Measurements from ENCODE around the gene FOXP4. TPM values are rescaled to one million over a fixed set of nuclear protein-coding genes. Genes with fewer than 3 reads are reported as not detected.

FOXP4 gene
- total RNA-seq, 1 donor from 2014 or later, result 2.7 TPM

DNA sequence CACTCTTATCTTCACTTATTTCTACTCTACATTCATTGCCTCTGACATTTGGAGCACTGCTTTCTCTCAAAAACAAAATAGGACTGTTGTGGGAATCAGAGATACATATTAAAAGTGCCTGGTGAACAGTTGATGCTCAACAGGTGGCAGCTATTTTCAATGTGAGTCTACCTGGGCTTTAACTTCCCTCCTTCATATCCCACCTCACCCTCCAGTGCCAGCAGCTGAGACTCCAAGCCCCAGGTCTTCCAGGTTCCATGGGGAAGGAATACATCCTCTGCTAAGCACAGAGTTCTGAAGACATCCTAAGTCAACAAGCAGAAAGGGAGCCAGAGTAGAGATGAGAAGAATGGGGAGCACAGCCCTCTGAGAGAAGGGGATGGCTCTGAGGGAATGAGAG is 7.0 kb upstream of the FOXP4 start:
- peaks cover 11% of the 10 kb centered on the region for H3F3A ChIP-seq (ENCODE audit: low read depth)
- no peaks in the 10 kb centered on the region for H3K9me3 ChIP-seq (ENCODE audit: low read depth)
- Mint-ChIP-seq H3K27ac (no peak overlapping the region), H3K4me3 (no peak overlapping the region), H3K27me3 (ENCODE audit: insufficient read depth, low read depth) (peaks cover 11% of the 10 kb centered on the region), H3K4me1 (peaks cover 36% of the 10 kb centered on the region), H3K36me3 (no peaks in the 10 kb centered on the region), H3K9me3 (no peaks in the 10 kb centered on the region)
- H3K79me2 ChIP-seq (ENCODE audit: low read depth), result no peaks in the 10 kb centered on the region
- peaks cover 19% of the 10 kb centered on the region for H3K4me1 ChIP-seq
- no peak overlapping the region for H3K4me3 ChIP-seq
- H3K36me3 ChIP-seq, result no peaks in the 10 kb centered on the region
- H2AFZ ChIP-seq (replicated peaks), result no peak overlapping the region
- no peak overlapping the region for H3K27ac ChIP-seq
- H4K20me1 ChIP-seq (ENCODE audit: low read depth), result peaks cover 4% of the 10 kb centered on the region
- H3K27me3 ChIP-seq, result peaks cover 97% of the 10 kb centered on the region
- DNase-seq (ENCODE audit: low spot score), result no peak
- H3K9ac ChIP-seq, result no peak overlapping the region
- no peak overlapping the region for H3K4me2 ChIP-seq
- TF ChIP-seq, protein P1, sequence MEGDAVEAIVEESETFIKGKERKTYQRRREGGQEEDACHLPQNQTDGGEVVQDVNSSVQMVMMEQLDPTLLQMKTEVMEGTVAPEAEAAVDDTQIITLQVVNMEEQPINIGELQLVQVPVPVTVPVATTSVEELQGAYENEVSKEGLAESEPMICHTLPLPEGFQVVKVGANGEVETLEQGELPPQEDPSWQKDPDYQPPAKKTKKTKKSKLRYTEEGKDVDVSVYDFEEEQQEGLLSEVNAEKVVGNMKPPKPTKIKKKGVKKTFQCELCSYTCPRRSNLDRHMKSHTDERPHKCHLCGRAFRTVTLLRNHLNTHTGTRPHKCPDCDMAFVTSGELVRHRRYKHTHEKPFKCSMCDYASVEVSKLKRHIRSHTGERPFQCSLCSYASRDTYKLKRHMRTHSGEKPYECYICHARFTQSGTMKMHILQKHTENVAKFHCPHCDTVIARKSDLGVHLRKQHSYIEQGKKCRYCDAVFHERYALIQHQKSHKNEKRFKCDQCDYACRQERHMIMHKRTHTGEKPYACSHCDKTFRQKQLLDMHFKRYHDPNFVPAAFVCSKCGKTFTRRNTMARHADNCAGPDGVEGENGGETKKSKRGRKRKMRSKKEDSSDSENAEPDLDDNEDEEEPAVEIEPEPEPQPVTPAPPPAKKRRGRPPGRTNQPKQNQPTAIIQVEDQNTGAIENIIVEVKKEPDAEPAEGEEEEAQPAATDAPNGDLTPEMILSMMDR (IDR thresholded peaks at IDR 0.05), result no peak
- no peak for TF ChIP-seq EZH2phosphoT487 (IDR thresholded peaks at IDR 0.05)
- no peak for TF ChIP-seq EZH2 (IDR thresholded peaks at IDR 0.05)

DNA sequence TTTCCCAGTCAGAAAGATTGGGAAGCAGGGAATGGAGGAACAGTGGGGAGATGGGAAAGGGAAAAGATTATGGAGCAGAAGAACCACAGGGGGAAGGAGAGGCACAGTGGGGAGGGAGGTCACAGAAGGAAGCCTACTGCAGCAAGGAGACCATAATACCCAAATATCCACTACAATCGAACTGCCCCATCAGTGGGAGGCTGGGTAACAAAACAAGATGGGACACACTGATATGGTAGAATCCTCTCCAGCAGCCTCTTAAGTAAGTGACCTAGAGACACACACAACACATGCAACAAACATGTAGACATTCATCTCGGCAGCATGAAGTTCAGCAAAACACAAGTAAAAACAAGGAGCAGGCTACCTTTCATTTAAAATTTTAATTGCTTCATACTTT is 4.8 kb upstream of the FOXP4 start:
- Mint-ChIP-seq H3K4me1 (peaks cover 50% of the 10 kb centered on the region), H3K4me3 (no peak overlapping the region), H3K27me3 (ENCODE audit: insufficient read depth, low read depth) (peaks cover 14% of the 10 kb centered on the region), H3K27ac (no peak overlapping the region), H3K9me3 (no peaks in the 10 kb centered on the region), H3K36me3 (no peaks in the 10 kb centered on the region)
- H3K36me3 ChIP-seq, result no peaks in the 10 kb centered on the region
- no peak for DNase-seq (ENCODE audit: low spot score)
- H3K4me3 ChIP-seq, result no peak overlapping the region
- H3K27me3 ChIP-seq, result peaks cover 94% of the 10 kb centered on the region
- peaks cover 12% of the 10 kb centered on the region for H4K20me1 ChIP-seq (ENCODE audit: low read depth)
- peaks cover 34% of the 10 kb centered on the region for H3K4me1 ChIP-seq
- no peak overlapping the region for H3K9ac ChIP-seq
- H3K9me3 ChIP-seq (ENCODE audit: low read depth), result no peaks in the 10 kb centered on the region
- H2AFZ ChIP-seq (replicated peaks), result no peak overlapping the region
- H3F3A ChIP-seq (ENCODE audit: low read depth), result peaks cover 22% of the 10 kb centered on the region
- H3K4me2 ChIP-seq, result no peak overlapping the region
- TF ChIP-seq EZH2phosphoT487 (IDR thresholded peaks at IDR 0.05) (no peak), EZH2 (IDR thresholded peaks at IDR 0.05) (no peak)
- TF ChIP-seq, protein P1 (IDR thresholded peaks at IDR 0.05), result no peak
- no peak overlapping the region for H3K27ac ChIP-seq
- H3K79me2 ChIP-seq (ENCODE audit: low read depth), result no peaks in the 10 kb centered on the region

DNA sequence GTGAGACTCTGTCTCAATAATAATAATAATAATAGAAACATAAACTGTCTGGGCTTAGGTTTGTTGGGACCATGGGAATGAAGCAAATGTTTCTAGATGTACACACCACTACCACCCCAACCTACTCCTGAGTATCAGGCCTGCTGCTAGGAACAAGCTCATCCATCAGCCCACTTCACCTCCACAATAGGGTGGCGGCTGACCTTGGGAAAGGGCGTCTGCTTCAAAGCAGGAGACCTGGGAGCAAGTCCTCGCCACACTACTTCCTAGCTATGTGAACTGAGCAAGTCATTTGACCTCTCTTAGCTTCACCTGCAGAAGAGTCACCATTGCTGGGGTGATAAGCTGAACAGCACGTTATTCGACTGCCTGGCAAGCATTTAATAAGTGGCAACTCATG is 3.1 kb upstream of the FOXP4 start:
- Mint-ChIP-seq H3K4me3 (no peak overlapping the region), H3K36me3 (peaks cover 2% of the 10 kb centered on the region), H3K27me3 (ENCODE audit: insufficient read depth, low read depth) (peaks cover 12% of the 10 kb centered on the region), H3K9me3 (no peaks in the 10 kb centered on the region), H3K27ac (no peak overlapping the region), H3K4me1 (peaks cover 35% of the 10 kb centered on the region)
- Histone ChIP-seq H3K27me3 (peaks cover 89% of the 10 kb centered on the region), H3K4me1 (peaks cover 24% of the 10 kb centered on the region), H3K79me2 (ENCODE audit: low read depth) (peaks cover 14% of the 10 kb centered on the region), H3K9ac (no peak overlapping the region), H3K4me3 (no peak overlapping the region), H2AFZ (replicated peaks) (no peak overlapping the region), H3F3A (ENCODE audit: low read depth) (peaks cover 18% of the 10 kb centered on the region), H3K4me2 (no peak overlapping the region), H3K27ac (no peak overlapping the region), H3K9me3 (ENCODE audit: low read depth) (no peaks in the 10 kb centered on the region), H4K20me1 (ENCODE audit: low read depth) (peaks cover 22% of the 10 kb centered on the region), H3K36me3 (no peaks in the 10 kb centered on the region)
- TF ChIP-seq, protein P1 (IDR thresholded peaks at IDR 0.05), result no peak
- DNase-seq (ENCODE audit: low spot score), result no peak

All from neural progenitor cell (in vitro differentiated cells).